Bronchial epithelial cell (primary cell): ENCODE results near the gene FGFBP3. TPM values are rescaled to one million over a fixed set of nuclear protein-coding genes. Genes with fewer than 3 reads are reported as not detected.

Experiments used
- DNase-seq: peaks from one replicate; pipeline ENCODE4 v3.0.0-alpha.2; 2010; ENCODE audit warnings: low read depth
- FAIRE-seq: peaks from 2 replicates; lab custom pipeline; 2011; peaks lifted over from hg19 to GRCh38; lab: Jason Lieb, UNC
- H3K27me3 ChIP-seq: 2 replicates; pipeline ENCODE4 v1.5.1; 2011; ENCODE audit warnings: low read length; ENCODE audit not compliant: control insufficient read depth, insufficient read depth
- H3K36me3 ChIP-seq: 2 replicates; pipeline ENCODE4 v1.5.1; 2011; ENCODE audit warnings: low read length; ENCODE audit not compliant: control insufficient read depth, insufficient read depth
- H3K4me3 ChIP-seq: 2 replicates; pipeline ENCODE4 v1.5.1; 2011; ENCODE audit warnings: mild to moderate bottlenecking, low read depth, low read length, control low read depth
- CTCF ChIP-seq: IDR thresholded peaks from 2 replicates; pipeline ENCODE4 v1.5.1; 2011; ENCODE audit warnings: mild to moderate bottlenecking, moderate library complexity, low read length, control low read depth, inconsistent platforms; ENCODE audit not compliant: insufficient read depth, severe bottlenecking
- total RNA-seq: library from RNA; depleted of rRNA; stranded (reverse); fragments of >200 nt; gene quantifications from 2 replicates; pipeline ENCODE4 v1.2.1, GENCODE V29; 2014

Gene FGFBP3
- total RNA-seq, 1 donor from 2014 or later, result 0.26 TPM

GRCh38 chr10:91886954-91887271 is 22.4 kb downstream of the FGFBP3 start:
- no peak for DNase-seq
- Histone ChIP-seq H3K4me3 (peak overlapping the region; percentile 29), H3K27me3 (no peaks in the 10 kb centered on the region), H3K36me3 (no peaks in the 10 kb centered on the region)
- TF ChIP-seq CTCF, result no peak
- FAIRE-seq, result no peak

DNA sequence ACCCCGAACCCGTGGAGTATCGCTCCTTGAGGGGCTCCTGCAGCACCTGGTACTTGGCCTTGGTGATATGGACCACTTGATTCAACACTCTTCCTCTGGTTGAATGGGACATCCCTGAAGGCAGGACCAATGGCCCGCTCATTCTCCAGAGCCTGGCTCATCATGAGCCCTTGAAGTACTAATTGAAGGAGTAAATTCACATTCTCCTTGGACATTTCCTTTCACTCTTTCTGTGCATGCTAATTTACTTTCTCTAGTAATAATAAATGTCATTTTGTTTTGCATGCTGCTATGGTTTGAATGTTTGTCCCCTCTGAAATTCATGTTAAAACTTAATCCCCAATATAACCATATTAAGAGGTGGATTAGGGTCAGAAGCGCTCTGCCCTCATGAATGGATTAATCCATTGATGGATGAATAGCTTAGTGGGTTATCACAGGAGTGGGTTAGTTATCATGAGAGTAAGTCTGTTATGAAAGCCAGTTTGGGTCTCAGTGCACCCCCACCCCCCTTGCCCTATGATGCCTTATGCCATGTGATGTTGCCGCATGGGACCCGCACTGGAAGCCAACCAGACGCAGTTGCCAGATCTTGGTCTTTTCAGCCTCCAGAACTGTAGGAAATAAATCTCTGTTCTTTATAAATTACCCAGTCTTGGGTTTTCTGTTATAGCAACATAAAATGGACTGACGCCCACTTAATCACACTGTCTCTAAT is 23.8 kb downstream of the FGFBP3 start:
- FAIRE-seq, result no peak
- Histone ChIP-seq H3K4me3 (no peak overlapping the region), H3K27me3 (no peaks in the 10 kb centered on the region), H3K36me3 (no peaks in the 10 kb centered on the region)
- TF ChIP-seq CTCF, result no peak
- no peak for DNase-seq

- no peaks in the 10 kb centered on the region for H3K27me3 ChIP-seq
- no peak for DNase-seq
Measured at GRCh38 chr10:91884536-91884935, 24.8 kb downstream of the FGFBP3 start.

GRCh38 chr10:91883549-91884444 is 25.5 kb downstream of the FGFBP3 start:
- Histone ChIP-seq H3K27me3 (no peaks in the 10 kb centered on the region), H3K4me3 (no peak overlapping the region), H3K36me3 (no peaks in the 10 kb centered on the region)
- no peak for TF ChIP-seq CTCF
- FAIRE-seq (peak; percentile 92), DNase-seq (peak; percentile 68)

More at GRCh38 chr10:91884536-91884935, 24.8 kb downstream of the FGFBP3 start:
- Histone ChIP-seq H3K36me3 (no peaks in the 10 kb centered on the region), H3K4me3 (no peak overlapping the region)
- no peak for TF ChIP-seq CTCF
- FAIRE-seq, result no peak

GRCh38 chr10:91880310-91880709 is 29.0 kb downstream of the FGFBP3 start:
- peak; percentile 7 for FAIRE-seq
- Histone ChIP-seq H3K4me3 (no peak overlapping the region), H3K27me3 (no peaks in the 10 kb centered on the region), H3K36me3 (no peaks in the 10 kb centered on the region)
- DNase-seq, result peak; percentile 90
- peak; percentile 35 for TF ChIP-seq CTCF
